GM18508 (cell line): ENCODE results near the gene CD55.

Experiments
- ATAC-seq: cut with Tn5 transposase; IDR thresholded peaks from one replicate; pipeline ENCODE4 v1.9.1; 2021; ENCODE audit warnings: moderate number of reproducible peaks; ENCODE audit not compliant: insufficient read depth, unreplicated experiment

The CD55 gene

GRCh38 chr1:207407655-207408260 lies 86.3 kb downstream of the CD55 start:
- ATAC-seq: no peak
